ENCODE data around the gene CELF5.
"Not testable (repeated sequence)": the region's sequence is repeated elsewhere in the genome, so short reads cannot be mapped to it uniquely, and the experiment has no call there.

Gene CELF5

DNA sequence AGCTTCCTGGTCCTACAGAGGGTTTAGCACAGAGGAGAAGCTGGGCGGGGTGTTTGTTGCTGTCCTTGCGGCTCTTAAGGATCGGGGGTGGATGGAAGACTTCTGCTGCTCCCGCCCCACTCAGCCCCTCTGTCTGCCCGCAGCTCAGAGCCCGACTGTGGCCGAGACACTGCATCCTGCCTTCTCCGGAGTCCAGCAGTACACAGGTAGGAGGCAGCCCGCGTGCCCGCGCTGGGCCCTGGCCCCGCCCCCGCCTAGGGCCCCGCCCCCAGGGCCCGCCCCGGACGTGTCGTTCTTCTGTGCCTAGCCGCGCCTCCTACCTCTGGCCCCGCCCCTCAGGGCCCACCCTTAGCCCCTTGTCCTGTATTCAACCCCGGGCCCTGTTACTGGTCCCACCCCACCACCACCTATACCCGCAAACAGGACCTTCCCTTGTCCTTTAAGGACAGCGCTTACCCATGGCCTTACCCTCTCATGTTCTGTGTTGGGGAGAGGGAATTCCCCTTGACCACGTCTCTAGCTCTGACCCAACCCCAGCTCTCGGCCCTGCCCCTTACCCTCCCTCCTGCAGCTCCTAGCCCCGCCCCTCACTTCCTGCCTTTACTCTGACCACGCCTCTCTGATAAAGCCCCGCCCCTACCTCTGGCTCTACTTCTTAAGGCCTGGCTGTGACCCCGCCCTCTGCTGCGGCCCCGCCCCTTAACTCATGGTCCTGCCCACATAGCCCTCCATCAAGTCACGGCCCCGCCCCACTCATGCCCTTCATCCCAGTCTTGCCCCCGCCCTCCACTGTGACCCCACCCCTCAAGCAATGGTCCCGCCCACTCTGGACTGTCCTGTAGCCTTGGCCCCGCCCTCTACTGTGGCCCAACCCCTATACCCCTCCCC is 60.5 kb downstream of the CELF5 start:
- TF ChIP-seq, protein P1, sequence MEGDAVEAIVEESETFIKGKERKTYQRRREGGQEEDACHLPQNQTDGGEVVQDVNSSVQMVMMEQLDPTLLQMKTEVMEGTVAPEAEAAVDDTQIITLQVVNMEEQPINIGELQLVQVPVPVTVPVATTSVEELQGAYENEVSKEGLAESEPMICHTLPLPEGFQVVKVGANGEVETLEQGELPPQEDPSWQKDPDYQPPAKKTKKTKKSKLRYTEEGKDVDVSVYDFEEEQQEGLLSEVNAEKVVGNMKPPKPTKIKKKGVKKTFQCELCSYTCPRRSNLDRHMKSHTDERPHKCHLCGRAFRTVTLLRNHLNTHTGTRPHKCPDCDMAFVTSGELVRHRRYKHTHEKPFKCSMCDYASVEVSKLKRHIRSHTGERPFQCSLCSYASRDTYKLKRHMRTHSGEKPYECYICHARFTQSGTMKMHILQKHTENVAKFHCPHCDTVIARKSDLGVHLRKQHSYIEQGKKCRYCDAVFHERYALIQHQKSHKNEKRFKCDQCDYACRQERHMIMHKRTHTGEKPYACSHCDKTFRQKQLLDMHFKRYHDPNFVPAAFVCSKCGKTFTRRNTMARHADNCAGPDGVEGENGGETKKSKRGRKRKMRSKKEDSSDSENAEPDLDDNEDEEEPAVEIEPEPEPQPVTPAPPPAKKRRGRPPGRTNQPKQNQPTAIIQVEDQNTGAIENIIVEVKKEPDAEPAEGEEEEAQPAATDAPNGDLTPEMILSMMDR (conservative IDR thresholded peaks at IDR 0.05; ENCODE audit: low read depth, low read length) = no peak
- H3K4me3 ChIP-seq (ENCODE audit: low read depth, low read length) = no peak overlapping the region
- peak; percentile 66 for DNase-seq (ENCODE audit: low read depth)

DNA sequence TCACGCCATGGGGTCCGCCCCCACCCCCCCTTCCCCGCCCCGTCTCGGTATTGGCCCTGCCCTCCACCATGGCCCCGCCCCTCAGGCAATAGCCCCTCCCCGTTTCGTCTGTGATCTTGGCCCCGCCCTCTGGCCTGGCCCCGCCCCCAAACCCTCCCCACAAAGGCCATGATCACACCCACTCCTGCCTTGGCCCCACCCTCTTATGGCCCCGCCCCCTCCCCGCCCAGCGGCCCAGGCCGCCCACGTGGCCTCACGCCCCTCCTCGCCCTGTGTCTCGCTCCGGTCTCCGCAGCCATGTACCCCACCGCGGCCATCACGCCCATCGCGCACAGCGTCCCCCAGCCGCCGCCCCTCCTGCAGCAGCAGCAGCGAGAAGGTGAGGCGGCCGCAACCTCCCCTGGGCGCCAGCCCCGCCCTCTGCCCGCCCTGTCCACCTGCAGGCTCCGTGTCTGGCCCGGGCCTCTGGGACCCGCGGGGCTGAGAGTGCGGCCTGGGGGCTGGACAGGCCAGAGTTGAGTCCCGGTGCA is 61.3 kb downstream of the CELF5 start:
- DNase-seq (ENCODE audit: low read depth) = no peak
- TF ChIP-seq, protein P1 (conservative IDR thresholded peaks at IDR 0.05; ENCODE audit: low read depth, low read length) = no peak
- H3K4me3 ChIP-seq (ENCODE audit: low read depth, low read length) = no peak overlapping the region

- TF ChIP-seq, protein P1 (conservative IDR thresholded peaks at IDR 0.05; ENCODE audit: low read depth, low read length) = no peak
- DNase-seq (ENCODE audit: low read depth) = no peak
- no peak overlapping the region for H3K4me3 ChIP-seq (ENCODE audit: low read depth, low read length)
Observed at GRCh38 chr19:3287814-3288213, 63.4 kb downstream of the CELF5 start.

GRCh38 chr19:3288437-3288836 is 64.0 kb downstream of the CELF5 start:
- not testable (repeated sequence) for H3K4me3 ChIP-seq (ENCODE audit: low read depth, low read length); DNase-seq (ENCODE audit: low read depth)

DNA sequence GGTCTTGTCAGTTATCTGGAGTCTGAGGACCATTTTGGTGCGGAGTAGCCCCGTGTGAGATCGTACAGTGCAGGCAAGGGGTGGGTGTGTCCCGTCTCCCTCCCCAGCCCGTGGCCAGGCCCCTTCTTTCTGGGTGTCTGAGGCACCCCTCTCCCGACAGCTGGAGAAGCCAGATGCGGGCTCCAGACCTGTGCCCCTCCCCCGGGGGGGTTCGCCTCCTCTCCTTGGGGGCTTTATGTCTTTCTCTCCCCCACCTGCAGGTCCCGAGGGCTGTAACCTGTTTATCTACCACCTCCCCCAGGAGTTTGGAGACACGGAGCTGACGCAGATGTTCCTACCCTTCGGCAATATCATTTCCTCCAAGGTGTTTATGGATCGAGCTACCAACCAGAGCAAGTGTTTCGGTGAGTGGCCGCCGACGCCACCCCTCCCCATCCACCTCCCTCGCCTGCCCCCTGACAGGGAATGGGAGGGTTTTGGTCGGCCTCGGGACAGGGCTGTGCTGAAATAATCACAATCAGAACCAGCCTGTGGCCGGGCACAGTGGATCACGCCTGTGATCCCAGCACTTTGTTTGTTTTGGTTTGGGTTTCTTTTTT is 65.6 kb downstream of the CELF5 start:
- H3K4me3 ChIP-seq (ENCODE audit: low read depth, low read length) = no peak overlapping the region
- TF ChIP-seq, protein P1 (conservative IDR thresholded peaks at IDR 0.05; ENCODE audit: low read depth, low read length) = no peak
- no peak for DNase-seq (ENCODE audit: low read depth)

- H3K4me3 ChIP-seq (ENCODE audit: low read depth, low read length); DNase-seq (ENCODE audit: low read depth): not testable (repeated sequence)
Observed at GRCh38 chr19:3290858-3291257, 66.4 kb downstream of the CELF5 start.

DNA sequence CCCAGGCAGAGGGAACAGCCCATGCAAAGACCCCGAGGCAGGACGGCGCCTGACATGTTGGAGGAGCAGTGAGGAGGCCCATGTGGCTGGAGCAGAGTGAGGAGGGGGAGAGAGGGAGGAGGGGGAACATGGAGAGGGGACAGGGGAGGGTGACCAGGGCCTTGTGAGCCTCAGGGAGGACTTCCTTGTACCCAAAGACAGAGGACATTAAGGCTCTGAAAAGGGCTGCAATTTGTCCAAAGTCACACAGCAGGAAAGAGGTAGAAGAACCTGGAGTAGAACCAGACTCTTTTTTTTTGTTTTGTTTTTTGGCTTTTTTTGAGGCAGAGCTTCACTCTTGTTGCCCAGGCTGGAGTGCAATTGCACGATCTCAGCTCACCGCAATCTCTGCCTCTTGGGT is 67.2 kb downstream of the CELF5 start:
- no peak for DNase-seq (ENCODE audit: low read depth)
- no peak overlapping the region for H3K4me3 ChIP-seq (ENCODE audit: low read depth, low read length)
- TF ChIP-seq, protein P1 (conservative IDR thresholded peaks at IDR 0.05; ENCODE audit: low read depth, low read length) = no peak

All from choroid plexus epithelial cell (primary cell).